Mesothelial cell of epicardium (in vitro differentiated cells): ENCODE measurements around the gene PRPSAP1. TPM values are rescaled to one million over a fixed set of nuclear protein-coding genes. Genes with fewer than 3 reads are reported as not detected.
A peak's percentile ranks its signal among the peaks of the same experiment; 100 is the strongest.

Experiments used
- DNase-seq, 2 experiments: peaks; one replicate each; pipeline ENCODE4 v3.0.0; 2021; ENCODE audit warnings: low spot score in 2 of 2; ENCODE audit not compliant: unreplicated experiment in 2 of 2
- H3K27ac Mint-ChIP-seq: 2 replicates; pipeline ENCODE4 v1.8.0; 2021; ENCODE audit warnings: mixed read lengths
- H3K27me3 Mint-ChIP-seq: 2 replicates; pipeline ENCODE4 v1.8.0; 2021; ENCODE audit warnings: low read depth, mixed read lengths
- H3K36me3 Mint-ChIP-seq: 2 replicates; pipeline ENCODE4 v1.8.0; 2021; ENCODE audit warnings: mixed read lengths
- H3K4me1 Mint-ChIP-seq: 2 replicates; pipeline ENCODE4 v1.8.0; 2021; ENCODE audit warnings: mixed read lengths
- H3K4me3 Mint-ChIP-seq: 2 replicates; pipeline ENCODE4 v1.8.0; 2021; ENCODE audit warnings: mild to moderate bottlenecking, moderate library complexity, mixed read lengths
- H3K9me3 Mint-ChIP-seq: 2 replicates; pipeline ENCODE4 v1.8.0; 2021; ENCODE audit warnings: mixed read lengths
- CTCF ChIP-seq: fragments of 200-600 bp; sonication (generic); IDR thresholded peaks from one replicate; pipeline ENCODE4 v1.5.0; 2021; ENCODE audit warnings: antibody characterized with exemption; ENCODE audit not compliant: unreplicated experiment
- total RNA-seq: library from RNA; stranded (reverse); gene quantifications from 3 replicates; pipeline ENCODE4 v1.2.1, GENCODE V29; 2021

PRPSAP1 gene
- total RNA-seq, 1 donor from 2014 or later: 51.3 TPM

GRCh38 chr17:76370261-76370993, 16.7 kb upstream of the PRPSAP1 start:
- TF ChIP-seq CTCF: no peak
- Mint-ChIP-seq H3K27me3 (no peaks in the 10 kb centered on the region), H3K4me3 (no peak overlapping the region), H3K9me3 (no peaks in the 10 kb centered on the region), H3K4me1 (peaks cover 19% of the 10 kb centered on the region), H3K36me3 (no peaks in the 10 kb centered on the region), H3K27ac (peak overlapping the region; percentile 37)
- DNase-seq: no peak

GRCh38 chr17:76369804-76370203, 16.1 kb upstream of the PRPSAP1 start:
- TF ChIP-seq CTCF: no peak
- H3K4me3 Mint-ChIP-seq: no peak overlapping the region
- DNase-seq: no peak
- H3K9me3 Mint-ChIP-seq: no peaks in the 10 kb centered on the region
- H3K36me3 Mint-ChIP-seq: no peaks in the 10 kb centered on the region
- peaks cover 19% of the 10 kb centered on the region for H3K4me1 Mint-ChIP-seq
- peak overlapping the region; percentile 37 for H3K27ac Mint-ChIP-seq
- H3K27me3 Mint-ChIP-seq: no peaks in the 10 kb centered on the region

- H3K4me1 Mint-ChIP-seq: peaks cover 19% of the 10 kb centered on the region
- peak overlapping the region; percentile 73 for H3K27ac Mint-ChIP-seq
- H3K36me3 Mint-ChIP-seq: no peaks in the 10 kb centered on the region
- DNase-seq: no peak
- H3K4me3 Mint-ChIP-seq: no peak overlapping the region
- H3K27me3 Mint-ChIP-seq: no peaks in the 10 kb centered on the region
- no peak for TF ChIP-seq CTCF
- no peaks in the 10 kb centered on the region for H3K9me3 Mint-ChIP-seq
Measured at GRCh38 chr17:76369379-76369778, 15.7 kb upstream of the PRPSAP1 start.

GRCh38 chr17:76368545-76368944, 14.8 kb upstream of the PRPSAP1 start:
- Mint-ChIP-seq H3K4me3 (no peak overlapping the region), H3K27ac (peak overlapping the region; percentile 73)

GRCh38 chr17:76367642-76368041, 13.9 kb upstream of the PRPSAP1 start:
- peak overlapping the region; percentile 81 for H3K27ac Mint-ChIP-seq
- no peak overlapping the region for H3K4me3 Mint-ChIP-seq
- TF ChIP-seq CTCF: no peak

More at GRCh38 chr17:76368545-76368944, 14.8 kb upstream of the PRPSAP1 start:
- Mint-ChIP-seq H3K36me3 (no peaks in the 10 kb centered on the region), H3K27me3 (no peaks in the 10 kb centered on the region), H3K9me3 (no peaks in the 10 kb centered on the region), H3K4me1 (peaks cover 17% of the 10 kb centered on the region)
- TF ChIP-seq CTCF: no peak
- DNase-seq: no peak

More at GRCh38 chr17:76367642-76368041, 13.9 kb upstream of the PRPSAP1 start:
- H3K4me1 Mint-ChIP-seq: peaks cover 16% of the 10 kb centered on the region
- no peaks in the 10 kb centered on the region for H3K27me3 Mint-ChIP-seq
- no peaks in the 10 kb centered on the region for H3K36me3 Mint-ChIP-seq
- DNase-seq: no peak
- no peaks in the 10 kb centered on the region for H3K9me3 Mint-ChIP-seq
